Gastroesophageal sphincter (tissue), 4 donors: Measurements from ENCODE around the gene GPX2. TPM values are rescaled to one million over a fixed set of nuclear protein-coding genes. Genes with fewer than 3 reads are reported as not detected.

Source experiments
- ATAC-seq: fragments of 150-250 bp; one replicate; pipeline ENCODE4 v1.9.1; 2016; ENCODE audit warnings: mild to moderate bottlenecking, moderate library complexity
- H3K27ac ChIP-seq, 4 donors: fragments of 200-600 bp; sonication (generic) in 3 of 4; 1 replicate in 3 of 4; 2 replicates in 1 of 4; pipeline ENCODE4 v1.5.1; 2016 to 2019
- H3K27me3 ChIP-seq: fragments of 200-600 bp; sonication (generic); one replicate; pipeline ENCODE4 v1.5.1; 2019
- H3K36me3 ChIP-seq, 2 donors: fragments of 200-600 bp; sonication (generic); one replicate each; pipeline ENCODE4 v1.5.1; 2019; ENCODE audit warnings: control low read depth in 1 of 2
- H3K4me1 ChIP-seq, 3 donors: fragments of 200-600 bp; sonication (generic); 1 replicate in 2 of 3; 2 replicates in 1 of 3; pipeline ENCODE4 v1.5.1; 2016 to 2019; ENCODE audit warnings: control low read depth in 2 of 3
- H3K4me3 ChIP-seq, 2 donors: fragments of 200-600 bp; sonication (generic); one replicate each; pipeline ENCODE4 v1.5.1; 2019; ENCODE audit warnings: mild to moderate bottlenecking in 1 of 2, moderate library complexity in 1 of 2
- H3K9me3 ChIP-seq, 3 donors: fragments of 200-600 bp; sonication (generic); one replicate each; pipeline ENCODE4 v1.5.1; 2017 to 2019; ENCODE audit warnings: control low read depth in 2 of 3
- CTCF ChIP-seq, 4 experiments: fragments of 200-600 bp in 2 of 4; fragments of 450-650 bp in 2 of 4; sonication (generic) in 1 of 4; IDR thresholded peaks; one replicate each; pipeline ENCODE4 v1.5.1; 2017 to 2019; ENCODE audit warnings: antibody characterized with exemption in 4 of 4, mild to moderate bottlenecking in 2 of 4, moderate library complexity in 2 of 4
- EP300 ChIP-seq: sonication (generic); formaldehyde crosslinking; IDR thresholded peaks from one replicate; pipeline ENCODE4 v1.6.1; 2017; ENCODE audit warnings: antibody characterized with exemption, mild to moderate bottlenecking
- POLR2A ChIP-seq, 2 donors: fragments of 450-650 bp; IDR thresholded peaks; one replicate each; pipeline ENCODE4 v1.6.1; 2017; ENCODE audit warnings: antibody characterized with exemption in 2 of 2, mild to moderate bottlenecking in 2 of 2, moderate library complexity in 1 of 2
- POLR2AphosphoS5 ChIP-seq: sonication (generic); formaldehyde crosslinking; IDR thresholded peaks from one replicate; pipeline ENCODE4 v1.6.1; 2017; ENCODE audit warnings: antibody characterized with exemption
- WGBS, 2 donors: methylation state at CpG; one replicate each; pipeline ENCODE4 v1.1.5; 2018; ENCODE audit warnings: low coverage in 1 of 2; 5-methylcytosine and 5-hydroxymethylcytosine counted together
- small RNA-seq, 4 donors: library from RNA; depleted of rRNA; stranded (forward); fragments of <200 nt; gene quantifications; one replicate each; pipeline ENCODE3, GENCODE V24; 2016
- total RNA-seq, 4 donors: library from RNA; depleted of rRNA; stranded (reverse); fragments of >200 nt; gene quantifications; one replicate each; pipeline ENCODE4 v1.1.0, GENCODE V29; 2016

Gene GPX2
- total RNA-seq, 4 donors from 2014 or later = 0.93 to 10.6 (median 1.4) TPM; not detected in 1

GRCh38 chr14:64891173-64891838 is 51.2 kb downstream of the GPX2 start:
- 80 to 90% methylated on average over 4 of the region's 4 CpGs for WGBS, 2 donors
- TF ChIP-seq POLR2A (IDR thresholded peaks at IDR 0.05) = no peak
- no peak for TF ChIP-seq POLR2AphosphoS5
- TF ChIP-seq EP300 = no peak
- no peak for TF ChIP-seq CTCF (IDR thresholded peaks at IDR 0.05)
- H3K4me3 ChIP-seq = no peak overlapping the region
- H3K27me3 ChIP-seq = peaks cover 18% of the 10 kb centered on the region
- ATAC-seq = no peak
- no peaks in the 10 kb centered on the region for H3K9me3 ChIP-seq
- no peak overlapping the region for H3K27ac ChIP-seq
- H3K36me3 ChIP-seq = no peaks in the 10 kb centered on the region
- H3K4me1 ChIP-seq = no peaks in the 10 kb centered on the region

DNA sequence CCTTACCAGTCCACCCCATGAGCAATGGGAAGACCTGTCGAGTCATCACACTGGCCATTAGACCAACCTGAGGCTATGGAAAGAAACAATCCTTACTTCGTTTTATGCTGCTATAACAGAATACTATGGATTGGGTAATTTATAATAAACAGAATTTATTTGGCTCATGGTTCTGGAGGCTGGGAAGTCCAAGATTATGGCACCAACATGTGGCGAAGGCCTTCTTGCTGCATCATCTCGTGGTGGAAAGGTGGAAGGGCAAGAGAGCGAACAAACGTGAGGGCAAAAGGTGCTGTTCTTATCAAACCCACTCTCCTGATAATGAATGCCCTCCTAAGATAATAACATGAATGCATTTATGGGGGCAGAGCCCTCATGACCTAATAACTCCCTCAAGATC is 53.2 kb downstream of the GPX2 start:
- Histone ChIP-seq H3K27me3 (peaks cover 31% of the 10 kb centered on the region), H3K4me1 (no peaks in the 10 kb centered on the region), H3K36me3 (no peaks in the 10 kb centered on the region), H3K4me3 (no peak overlapping the region), H3K27ac (no peak overlapping the region), H3K9me3 (no peaks in the 10 kb centered on the region)
- TF ChIP-seq CTCF (IDR thresholded peaks at IDR 0.05) (no peak), POLR2AphosphoS5 (no peak), EP300 (no peak), POLR2A (IDR thresholded peaks at IDR 0.05) (no peak)
- 83 to 89% methylated on average over 3 to 6 of the region's 6 CpGs for WGBS, 2 donors
- ATAC-seq = no peak

Small RNA genes within 50 kb of the gene (small RNA-seq; reads per million reads assigned to genes)
- 0 reads per million in 4 donors for gene RPPH1-2P

Other genes with a start within 250 kb of the GPX2 start
- gene PLEKHG3, start 238.3 kb downstream of the GPX2 start, total RNA-seq = 10 to 100 TPM; 44.2 to 79.4 (median 57.7) TPM
- gene SPTB, start 62.8 kb downstream of the GPX2 start, total RNA-seq = 1 to 10 TPM in 2 of 4 donors, under 1 TPM in 2; 0.62 to 3.1 (median 1.0) TPM
- 100 to 1,000 TPM in 3 of 4 donors, 10 to 100 TPM in 1; 88.0 to 183 (median 114) TPM for gene CHURC1, start 28.3 kb downstream of the GPX2 start, total RNA-seq
- gene RAB15, start 29.6 kb upstream of the GPX2 start, total RNA-seq = 10 to 100 TPM in 1 of 4 donors, 1 to 10 TPM in 3; 2.5 to 10.0 (median 5.6) TPM
- gene FNTB, start 44.1 kb upstream of the GPX2 start, total RNA-seq = 10 to 100 TPM; 12.5 to 22.7 (median 17.2) TPM
- gene MAX, start 159.8 kb upstream of the GPX2 start, total RNA-seq = 10 to 100 TPM; 61.8 to 87.1 (median 80.9) TPM